ENCODE results near the gene LDLR. TPM values are rescaled to one million over a fixed set of nuclear protein-coding genes. Genes with fewer than 3 reads are reported as not detected.
"Not testable (repeated sequence)": the region's sequence is repeated elsewhere in the genome, so short reads cannot be mapped to it uniquely, and the experiment has no call there.

Gene LDLR
- total RNA-seq, 1 donor from 2014 or later: 22.1 TPM

DNA sequence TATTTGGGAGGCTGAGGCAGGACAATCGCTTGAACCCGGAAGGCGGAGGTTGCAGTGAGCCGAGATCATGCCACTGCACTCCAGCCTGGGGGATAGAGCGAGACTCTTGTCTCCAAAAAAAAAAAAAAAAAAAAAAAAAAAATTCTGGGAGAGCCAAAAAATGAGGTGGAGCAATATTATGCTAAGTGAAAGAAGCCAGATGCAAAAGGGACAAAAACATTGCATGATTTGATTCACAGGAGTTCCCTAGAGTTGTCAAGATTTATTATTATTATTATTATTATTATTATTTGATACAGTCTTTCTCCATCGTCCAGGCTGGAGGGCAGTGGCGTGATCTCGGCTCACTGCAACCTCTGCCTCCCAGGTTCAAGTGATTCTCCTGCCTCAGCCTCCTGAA lies 91.7 kb downstream of the LDLR start:
- intact Hi-C loops (cut with DNase I); DNase-seq (ENCODE audit: low spot score): not testable (repeated sequence)

DNA sequence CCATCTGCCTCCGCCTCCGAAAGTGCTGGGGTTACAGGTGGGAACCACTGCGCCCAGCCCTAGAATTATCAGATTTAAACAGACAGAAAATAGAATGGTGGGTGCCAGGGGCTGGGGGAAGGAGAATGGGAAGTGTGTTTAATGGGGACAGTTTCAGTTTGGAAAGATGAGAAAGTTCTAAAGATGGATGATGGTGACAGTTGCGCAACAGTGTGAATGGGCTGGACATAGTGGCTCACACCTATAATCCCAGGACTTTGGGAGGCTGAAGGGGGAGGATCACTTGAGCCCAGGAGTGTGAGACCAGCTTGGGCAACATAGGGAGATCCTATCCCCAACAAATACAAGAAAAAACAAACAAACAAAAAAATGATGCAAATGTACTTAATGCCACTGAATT lies 92.2 kb downstream of the LDLR start:
- DNase-seq (ENCODE audit: low spot score): no peak
- intact Hi-C loops (cut with DNase I): no loop called here

Small RNAs within 50 kb of the gene (microRNA-seq; reads per million reads assigned to microRNA genes)
- not detected for gene MIR6886

Other genes starting within 250 kb of the LDLR start
- gene C19orf38, start 241.0 kb upstream of the LDLR start, total RNA-seq: 0.32 TPM
- gene CARM1, start 217.9 kb upstream of the LDLR start, total RNA-seq: 28.1 TPM
- gene YIPF2, start 160.8 kb upstream of the LDLR start, total RNA-seq: 20.8 TPM
- gene TIMM29, start 160.7 kb upstream of the LDLR start, total RNA-seq: 14.1 TPM
- gene SMARCA4, start 128.4 kb upstream of the LDLR start, total RNA-seq: 52.2 TPM
- 3.8 TPM for gene SPC24, start 66.3 kb downstream of the LDLR start, total RNA-seq
- 499 TPM for gene KANK2, start 108.1 kb downstream of the LDLR start, total RNA-seq
- gene ANGPTL8, start 150.2 kb downstream of the LDLR start, total RNA-seq: not detected
- 50.5 TPM for gene DOCK6, start 173.1 kb downstream of the LDLR start, total RNA-seq
- gene TSPAN16, start 206.7 kb downstream of the LDLR start, total RNA-seq: not detected

All from cardiac septum (tissue), 1 donor.